Gastroesophageal sphincter (tissue), 4 donors: ENCODE results near the gene TEKT1. TPM values are rescaled to one million over a fixed set of nuclear protein-coding genes. Genes with fewer than 3 reads are reported as not detected.

ENCODE experiments used
- ATAC-seq: fragments of 150-250 bp; one replicate; pipeline ENCODE4 v1.9.1; 2016; ENCODE audit warnings: mild to moderate bottlenecking, moderate library complexity
- H3K27ac ChIP-seq, 4 donors: fragments of 200-600 bp; sonication (generic) in 3 of 4; 1 replicate in 3 of 4; 2 replicates in 1 of 4; pipeline ENCODE4 v1.5.1; 2016 to 2019
- H3K27me3 ChIP-seq: fragments of 200-600 bp; sonication (generic); one replicate; pipeline ENCODE4 v1.5.1; 2019
- H3K36me3 ChIP-seq, 2 donors: fragments of 200-600 bp; sonication (generic); one replicate each; pipeline ENCODE4 v1.5.1; 2019; ENCODE audit warnings: control low read depth in 1 of 2
- H3K4me1 ChIP-seq, 3 donors: fragments of 200-600 bp; sonication (generic); 1 replicate in 2 of 3; 2 replicates in 1 of 3; pipeline ENCODE4 v1.5.1; 2016 to 2019; ENCODE audit warnings: control low read depth in 2 of 3
- H3K4me3 ChIP-seq, 2 donors: fragments of 200-600 bp; sonication (generic); one replicate each; pipeline ENCODE4 v1.5.1; 2019; ENCODE audit warnings: mild to moderate bottlenecking in 1 of 2, moderate library complexity in 1 of 2
- H3K9me3 ChIP-seq, 3 donors: fragments of 200-600 bp; sonication (generic); one replicate each; pipeline ENCODE4 v1.5.1; 2017 to 2019; ENCODE audit warnings: control low read depth in 2 of 3
- EP300 ChIP-seq: sonication (generic); formaldehyde crosslinking; IDR thresholded peaks from one replicate; pipeline ENCODE4 v1.6.1; 2017; ENCODE audit warnings: antibody characterized with exemption, mild to moderate bottlenecking
- POLR2A ChIP-seq, 2 donors: fragments of 450-650 bp; IDR thresholded peaks; one replicate each; pipeline ENCODE4 v1.6.1; 2017; ENCODE audit warnings: antibody characterized with exemption in 2 of 2, mild to moderate bottlenecking in 2 of 2, moderate library complexity in 1 of 2
- POLR2AphosphoS5 ChIP-seq: sonication (generic); formaldehyde crosslinking; IDR thresholded peaks from one replicate; pipeline ENCODE4 v1.6.1; 2017; ENCODE audit warnings: antibody characterized with exemption
- WGBS, 2 donors: methylation state at CpG; one replicate each; pipeline ENCODE4 v1.1.5; 2018; ENCODE audit warnings: low coverage in 1 of 2; 5-methylcytosine and 5-hydroxymethylcytosine counted together
- total RNA-seq, 4 donors: library from RNA; depleted of rRNA; stranded (reverse); fragments of >200 nt; gene quantifications; one replicate each; pipeline ENCODE4 v1.1.0, GENCODE V29; 2016
- TF ChIP-seq, protein P1 (sequence below), 4 experiments: fragments of 200-600 bp in 2 of 4; fragments of 450-650 bp in 2 of 4; sonication (generic) in 1 of 4; IDR thresholded peaks; one replicate each; pipeline ENCODE4 v1.5.1; 2017 to 2019; ENCODE audit warnings: antibody characterized with exemption in 4 of 4, mild to moderate bottlenecking in 2 of 4, moderate library complexity in 2 of 4

Gene TEKT1
- total RNA-seq, 4 donors from 2014 or later, result 0.27 TPM; not detected in 3

DNA sequence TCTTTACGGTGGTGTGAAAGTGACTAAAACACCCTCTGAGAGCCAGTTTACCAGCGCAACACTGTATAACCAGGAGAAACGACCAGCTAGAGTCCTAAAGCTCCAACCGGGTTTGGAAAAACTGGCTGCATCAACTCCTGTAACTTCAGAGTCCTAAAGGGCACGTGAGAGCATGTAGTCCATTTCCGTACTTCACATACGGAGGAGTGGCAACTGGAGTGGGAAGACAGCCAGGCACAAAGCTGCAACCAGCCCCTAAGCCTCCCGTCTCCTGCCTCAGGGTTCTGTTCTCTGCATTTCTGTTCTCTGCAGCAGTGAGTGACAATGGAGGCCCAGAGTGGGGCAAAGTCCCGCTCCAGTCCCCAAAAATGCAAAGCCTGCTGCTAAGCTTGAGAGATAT lies 19.2 kb downstream of the TEKT1 start:
- ATAC-seq, result no peak
- Histone ChIP-seq H3K27ac (no peak overlapping the region), H3K9me3 (peaks cover 0 to 21% (median 0%) of the 10 kb centered on the region in 3 donors), H3K4me1 (no peaks in the 10 kb centered on the region), H3K36me3 (no peaks in the 10 kb centered on the region), H3K27me3 (peaks cover 55% of the 10 kb centered on the region), H3K4me3 (no peak overlapping the region)
- WGBS, 2 donors, result 60% methylated on average over 1 of the region's 9 CpGs; no CpG with 5 or more reads in 1 of the 2 donors
- TF ChIP-seq EP300 (no peak), POLR2AphosphoS5 (no peak), POLR2A (IDR thresholded peaks at IDR 0.05) (no peak)

DNA sequence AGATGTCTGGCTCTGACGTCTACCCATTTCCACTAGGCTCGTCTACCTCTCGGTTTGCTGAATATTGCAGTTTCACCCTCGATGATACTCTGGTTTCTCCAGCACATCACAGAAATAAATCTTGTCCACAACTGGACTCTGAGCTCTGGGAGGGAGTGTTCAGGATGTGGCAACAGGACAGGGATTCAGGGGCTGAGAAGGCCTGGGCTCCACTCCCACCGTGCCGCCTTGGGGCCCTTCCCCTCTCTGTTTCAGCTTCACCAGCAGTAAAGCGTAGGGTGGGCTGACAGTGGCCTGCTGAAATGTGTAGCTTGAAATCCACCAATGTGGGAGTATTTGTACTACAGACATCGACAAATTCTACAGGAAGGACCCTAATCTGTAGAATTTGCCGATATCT lies 20.0 kb downstream of the TEKT1 start:
- TF ChIP-seq, protein P1, sequence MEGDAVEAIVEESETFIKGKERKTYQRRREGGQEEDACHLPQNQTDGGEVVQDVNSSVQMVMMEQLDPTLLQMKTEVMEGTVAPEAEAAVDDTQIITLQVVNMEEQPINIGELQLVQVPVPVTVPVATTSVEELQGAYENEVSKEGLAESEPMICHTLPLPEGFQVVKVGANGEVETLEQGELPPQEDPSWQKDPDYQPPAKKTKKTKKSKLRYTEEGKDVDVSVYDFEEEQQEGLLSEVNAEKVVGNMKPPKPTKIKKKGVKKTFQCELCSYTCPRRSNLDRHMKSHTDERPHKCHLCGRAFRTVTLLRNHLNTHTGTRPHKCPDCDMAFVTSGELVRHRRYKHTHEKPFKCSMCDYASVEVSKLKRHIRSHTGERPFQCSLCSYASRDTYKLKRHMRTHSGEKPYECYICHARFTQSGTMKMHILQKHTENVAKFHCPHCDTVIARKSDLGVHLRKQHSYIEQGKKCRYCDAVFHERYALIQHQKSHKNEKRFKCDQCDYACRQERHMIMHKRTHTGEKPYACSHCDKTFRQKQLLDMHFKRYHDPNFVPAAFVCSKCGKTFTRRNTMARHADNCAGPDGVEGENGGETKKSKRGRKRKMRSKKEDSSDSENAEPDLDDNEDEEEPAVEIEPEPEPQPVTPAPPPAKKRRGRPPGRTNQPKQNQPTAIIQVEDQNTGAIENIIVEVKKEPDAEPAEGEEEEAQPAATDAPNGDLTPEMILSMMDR (IDR thresholded peaks at IDR 0.05), result no peak
- TF ChIP-seq EP300 (no peak), POLR2A (IDR thresholded peaks at IDR 0.05) (no peak), POLR2AphosphoS5 (no peak)
- no peaks in the 10 kb centered on the region for H3K36me3 ChIP-seq
- H3K27ac ChIP-seq, result no peak overlapping the region
- peaks cover 49% of the 10 kb centered on the region for H3K27me3 ChIP-seq
- no peak overlapping the region for H3K4me3 ChIP-seq
- WGBS, 2 donors, result 85 to 91% methylated on average over 8 to 9 of the region's 9 CpGs
- ATAC-seq, result no peak
- H3K9me3 ChIP-seq, result peaks cover 0 to 21% (median 0%) of the 10 kb centered on the region in 3 donors
- H3K4me1 ChIP-seq, result no peaks in the 10 kb centered on the region

DNA sequence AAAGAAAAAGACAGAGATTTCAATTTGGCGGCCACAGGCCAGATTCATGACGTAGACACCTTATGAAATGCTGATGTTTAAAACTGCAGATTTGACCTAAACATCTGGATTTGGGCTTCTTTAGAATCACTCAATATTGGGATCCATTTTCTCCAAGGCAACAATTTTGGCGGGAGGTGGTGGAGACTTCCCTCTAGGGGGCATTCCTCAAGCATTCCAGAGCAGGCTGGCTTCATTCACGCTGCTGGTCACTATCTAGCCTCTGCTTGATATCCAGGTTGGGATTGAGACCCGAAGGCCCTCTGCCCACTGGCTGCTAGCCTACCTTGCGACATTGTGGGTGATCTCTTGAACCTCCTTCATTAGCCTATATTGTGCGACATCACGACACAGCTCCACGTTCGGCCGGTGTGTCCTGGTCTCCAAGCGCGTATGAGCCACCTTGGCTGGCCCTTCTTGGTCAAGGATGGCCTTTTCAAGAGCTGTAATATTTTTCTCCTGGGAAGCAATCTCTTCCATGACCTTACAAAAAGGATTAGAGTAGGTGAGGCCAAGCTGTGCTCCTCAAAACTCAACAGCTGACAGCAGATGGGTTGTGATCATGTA lies 31.0 kb downstream of the TEKT1 start:
- Histone ChIP-seq H3K36me3 (no peaks in the 10 kb centered on the region), H3K27ac (no peak overlapping the region), H3K27me3 (peaks cover 19% of the 10 kb centered on the region), H3K4me1 (no peaks in the 10 kb centered on the region), H3K9me3 (no peaks in the 10 kb centered on the region), H3K4me3 (no peak overlapping the region)
- WGBS, 2 donors, result 70 to 76% methylated on average over 3 to 5 of the region's 13 CpGs
- ATAC-seq, result no peak
- TF ChIP-seq, protein P1 (IDR thresholded peaks at IDR 0.05), result no peak
- TF ChIP-seq POLR2AphosphoS5 (no peak), POLR2A (IDR thresholded peaks at IDR 0.05) (no peak), EP300 (no peak)

DNA sequence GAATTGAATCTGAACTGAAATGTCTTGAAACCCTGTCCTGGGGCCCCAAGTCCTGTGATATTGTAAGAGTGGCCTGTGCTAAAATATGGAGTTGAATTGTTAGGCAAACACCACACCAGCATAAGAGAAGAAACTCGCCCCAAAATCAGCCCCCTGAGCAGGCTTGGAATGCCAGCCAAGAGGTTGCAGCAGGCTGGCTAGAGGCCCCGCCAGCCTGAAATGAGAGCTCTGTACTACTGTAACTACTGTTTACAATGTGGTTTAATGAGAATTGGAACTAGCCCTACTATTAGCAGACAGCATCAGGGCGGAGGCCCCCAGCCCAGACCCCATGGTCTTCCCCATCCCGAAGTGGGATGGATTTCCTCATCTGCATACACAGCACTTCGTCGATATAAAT lies 31.8 kb downstream of the TEKT1 start:
- no peaks in the 10 kb centered on the region for H3K9me3 ChIP-seq
- no peaks in the 10 kb centered on the region for H3K4me1 ChIP-seq
- no peak for ATAC-seq
- H3K27ac ChIP-seq, result no peak overlapping the region
- no peak for TF ChIP-seq POLR2AphosphoS5
- TF ChIP-seq, protein P1 (IDR thresholded peaks at IDR 0.05), result no peak
- no peak for TF ChIP-seq EP300
- TF ChIP-seq POLR2A (IDR thresholded peaks at IDR 0.05), result no peak
- WGBS, 2 donors, result 56% methylated on average over 4 of the region's 6 CpGs
- H3K36me3 ChIP-seq, result no peaks in the 10 kb centered on the region
- no peak overlapping the region for H3K4me3 ChIP-seq
- H3K27me3 ChIP-seq, result peaks cover 19% of the 10 kb centered on the region

DNA sequence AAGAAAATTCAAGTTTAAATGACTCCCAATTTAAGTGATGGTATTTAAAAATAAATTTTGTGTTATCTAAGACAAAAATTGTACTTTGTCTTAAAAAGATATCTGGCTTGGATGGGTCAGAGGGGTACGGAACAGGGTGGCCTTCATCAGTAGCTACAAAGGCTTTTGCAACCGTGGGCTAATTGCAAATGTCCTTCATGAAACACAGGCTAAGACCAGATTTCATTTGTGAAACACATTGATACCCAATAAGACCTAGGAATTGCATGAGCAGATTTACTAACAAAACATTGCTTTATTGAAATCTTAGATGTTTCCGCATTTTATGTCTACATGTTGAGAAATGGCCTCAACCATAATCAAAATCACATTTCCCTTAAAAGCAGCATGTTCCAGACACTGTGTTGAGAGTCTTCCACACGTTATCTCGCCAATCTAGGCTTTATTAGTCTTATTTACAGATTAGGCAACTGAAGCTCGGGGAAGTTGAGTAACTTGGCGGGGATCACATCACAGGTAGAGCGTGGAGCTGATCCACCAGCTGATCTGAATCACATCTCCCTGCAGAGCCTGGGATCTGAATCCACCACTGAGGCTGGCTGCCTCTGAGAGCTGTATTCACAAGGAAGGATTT lies 33.7 kb downstream of the TEKT1 start:
- no peaks in the 10 kb centered on the region for H3K36me3 ChIP-seq
- 62 to 76% methylated on average over 5 to 8 of the region's 8 CpGs for WGBS, 2 donors
- H3K27ac ChIP-seq, result no peak overlapping the region
- no peaks in the 10 kb centered on the region for H3K4me1 ChIP-seq
- H3K9me3 ChIP-seq, result no peaks in the 10 kb centered on the region
- ATAC-seq, result no peak
- no peak overlapping the region for H3K4me3 ChIP-seq
- TF ChIP-seq POLR2A (IDR thresholded peaks at IDR 0.05) (no peak), EP300 (no peak), POLR2AphosphoS5 (no peak)
- TF ChIP-seq, protein P1 (IDR thresholded peaks at IDR 0.05), result no peak
- H3K27me3 ChIP-seq, result peaks cover 29% of the 10 kb centered on the region
